GM23338 (cell line): ENCODE measurements around the gene OLIG3.

ENCODE experiments used
- CREB1 ChIP-seq: fragments of 250-450 bp; sonication (Bioruptor Pico); IDR thresholded peaks from 2 replicates; pipeline ENCODE4 v1.5.0; 2020; ENCODE audit warnings: low read depth, mild to moderate bottlenecking, moderate library complexity
- CTCF ChIP-seq, 2 experiments: fragments of 200-600 bp in 1 of 2; sonication (generic) in 1 of 2; conservative IDR thresholded peaks; 2 replicates each; pipeline versions ENCODE4 v1.5.1 to v1.6.1; 2016 to 2017; ENCODE audit warnings: antibody characterized with exemption in 2 of 2, low read depth in 2 of 2, mild to moderate bottlenecking in 2 of 2, moderate library complexity in 1 of 2
- ETS1 ChIP-seq: IDR thresholded peaks from 2 replicates; pipeline ENCODE4 v1.6.1; 2016; ENCODE audit warnings: antibody characterized with exemption
- EZH2 ChIP-seq: fragments of 200-600 bp; sonication (generic); IDR thresholded peaks from one replicate; pipeline ENCODE4 v1.8.0; 2017; ENCODE audit warnings: antibody characterized with exemption, mild to moderate bottlenecking, low read depth; ENCODE audit not compliant: unreplicated experiment
- EZH2phosphoT487 ChIP-seq: fragments of 200-600 bp; sonication (generic); IDR thresholded peaks from one replicate; pipeline ENCODE4 v1.8.1; 2018; ENCODE audit warnings: antibody characterized with exemption; ENCODE audit not compliant: unreplicated experiment
- JUNB ChIP-seq: IDR thresholded peaks from one replicate; pipeline ENCODE4 v1.6.1; 2016; ENCODE audit warnings: antibody characterized with exemption; ENCODE audit not compliant: unreplicated experiment
- NANOG ChIP-seq: IDR thresholded peaks from 2 replicates; pipeline ENCODE4 v1.6.1; 2016; ENCODE audit warnings: antibody characterized with exemption, borderline replicate concordance
- POLR2AphosphoS5 ChIP-seq: IDR thresholded peaks from 2 replicates; pipeline ENCODE4 v1.6.1; 2016; ENCODE audit warnings: antibody characterized with exemption, low read depth
- REST ChIP-seq: IDR thresholded peaks from one replicate; pipeline ENCODE4 v1.6.1; 2018; ENCODE audit warnings: antibody characterized with exemption; ENCODE audit not compliant: unreplicated experiment
- ZNF114 ChIP-seq: fragments of 250-450 bp; sonication (Bioruptor Pico); IDR thresholded peaks from 2 replicates; pipeline ENCODE4 v1.5.0; 2020; ENCODE audit warnings: mild to moderate bottlenecking, moderate library complexity

GRCh38 chr6:137498481-137499190, 4.4 kb upstream of the OLIG3 start:
- TF ChIP-seq CREB1 (CRISPR knock-in tag) (no peak), CTCF (conservative IDR thresholded peaks at IDR 0.05; ENCODE audit: low read depth in 2 of 2) (no peak), REST (no peak), POLR2AphosphoS5 (no peak), EZH2 (peak; percentile 37), ETS1 (no peak), EZH2phosphoT487 (no peak), ZNF114 (CRISPR knock-in tag) (no peak), JUNB (no peak), NANOG (no peak)
